SIG-M5 treated with dmso at 0.1 percent for 504 hours (cell line): ENCODE data around the gene FAM3C.

Experiments used
- DNase-seq: peaks from one replicate; lab custom pipeline; 2025; ENCODE audit not compliant: unreplicated experiment; lab: John Stamatoyannopoulos, UW

FAM3C gene

DNA sequence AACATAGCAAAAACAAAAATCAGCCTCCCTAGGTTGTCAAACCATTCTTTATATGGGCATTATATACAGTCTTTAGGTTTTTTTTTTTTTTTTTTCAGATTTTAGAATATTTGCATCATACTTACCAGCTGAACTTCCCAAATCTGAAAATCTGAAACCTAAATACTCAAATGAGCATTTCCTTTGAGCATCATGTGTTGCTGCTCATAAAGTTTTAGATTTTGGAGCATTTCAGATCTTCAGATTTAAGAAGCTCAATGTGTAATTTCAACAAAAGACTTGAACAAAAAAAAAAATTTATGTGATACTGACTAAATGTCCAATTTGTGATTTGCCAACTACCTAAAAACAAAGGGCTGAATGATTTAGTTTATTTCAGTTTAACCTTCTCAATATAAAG is 13.6 kb downstream of the FAM3C start:
- DNase-seq: no peak

DNA sequence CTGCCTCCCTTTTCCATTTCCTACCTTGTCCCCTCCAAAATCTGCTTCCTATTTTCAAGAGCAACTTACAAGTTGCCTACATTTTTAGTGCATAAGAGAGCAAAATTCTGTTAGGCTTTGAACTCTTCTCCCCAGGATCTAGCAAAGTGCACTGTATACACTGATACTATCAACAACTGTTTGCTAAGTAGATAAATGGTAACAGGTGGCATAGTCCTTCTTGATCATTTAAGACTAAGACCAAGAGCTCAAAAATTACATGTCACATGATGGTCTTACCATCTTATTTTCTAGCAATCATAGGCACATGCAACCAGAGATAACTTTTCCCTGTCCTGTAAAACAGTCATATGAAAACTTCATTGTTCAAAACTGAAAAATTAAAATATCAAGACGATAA is 16.2 kb downstream of the FAM3C start:
- no peak for DNase-seq

DNA sequence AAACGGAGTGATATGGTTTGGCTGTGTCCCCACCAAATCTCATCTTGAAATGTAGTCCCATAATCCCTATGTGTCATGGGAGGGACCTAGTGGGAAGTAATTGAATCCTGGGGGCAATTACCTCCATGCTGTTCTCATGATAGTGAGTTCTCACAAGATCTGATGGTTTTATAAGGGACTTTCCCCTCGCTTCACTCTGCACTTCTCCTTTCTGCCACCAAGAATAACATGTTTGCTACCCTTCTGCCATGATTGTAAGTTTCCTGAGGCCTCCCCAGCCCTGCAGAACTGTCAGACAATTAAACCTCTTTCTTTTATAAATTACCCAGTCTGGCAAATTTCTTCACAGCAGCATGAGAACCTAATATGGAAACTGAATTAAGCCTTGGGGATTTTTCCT is 19.1 kb downstream of the FAM3C start:
- no peak for DNase-seq

DNA sequence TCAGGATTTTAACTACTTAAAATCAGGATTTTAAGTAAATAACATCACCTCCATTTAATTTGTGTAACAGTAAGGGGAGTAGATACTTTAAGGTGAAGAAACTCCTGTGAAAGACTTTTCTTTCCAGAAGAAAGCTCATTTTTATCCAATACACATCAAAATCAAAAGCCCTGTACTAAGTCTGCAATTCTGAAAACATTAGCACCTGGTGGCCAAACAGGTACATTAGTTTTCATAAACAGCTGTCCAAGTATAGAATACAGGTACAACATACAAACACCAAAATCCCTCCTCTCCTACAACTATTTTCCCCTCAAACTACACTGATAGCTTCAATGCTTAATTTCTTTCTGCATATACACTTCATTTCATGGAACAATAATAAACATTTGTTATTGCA is 22.9 kb downstream of the FAM3C start:
- DNase-seq: no peak

DNA sequence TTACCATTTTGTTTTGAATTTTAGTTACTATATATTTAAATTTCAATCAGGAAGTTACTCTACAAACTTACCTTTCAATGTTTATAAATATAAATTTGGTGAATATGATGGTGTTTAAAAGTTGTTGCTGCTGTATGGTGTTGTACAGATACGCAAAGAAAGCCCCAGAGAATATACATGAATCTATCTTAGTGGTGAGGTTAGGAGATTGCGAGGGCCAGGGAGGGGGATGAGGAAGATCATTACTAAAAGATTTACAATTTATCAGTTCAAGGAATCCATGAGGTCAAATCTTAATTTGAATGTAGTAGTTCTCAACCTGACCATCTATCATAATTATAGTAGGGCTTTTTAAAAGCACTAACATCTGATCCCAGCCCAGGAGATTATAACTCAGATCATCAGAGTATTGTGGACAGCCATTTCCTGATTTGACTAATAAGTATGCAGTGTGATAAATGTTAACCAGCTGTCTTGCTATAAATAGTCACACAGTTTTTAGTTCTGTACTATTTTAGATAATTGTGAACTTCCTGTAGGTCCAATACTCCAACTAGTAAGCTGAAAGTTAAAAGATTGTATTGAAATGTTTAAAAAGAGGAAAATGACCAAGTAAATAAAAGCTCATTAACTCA is 23.6 kb downstream of the FAM3C start:
- DNase-seq: no peak

DNA sequence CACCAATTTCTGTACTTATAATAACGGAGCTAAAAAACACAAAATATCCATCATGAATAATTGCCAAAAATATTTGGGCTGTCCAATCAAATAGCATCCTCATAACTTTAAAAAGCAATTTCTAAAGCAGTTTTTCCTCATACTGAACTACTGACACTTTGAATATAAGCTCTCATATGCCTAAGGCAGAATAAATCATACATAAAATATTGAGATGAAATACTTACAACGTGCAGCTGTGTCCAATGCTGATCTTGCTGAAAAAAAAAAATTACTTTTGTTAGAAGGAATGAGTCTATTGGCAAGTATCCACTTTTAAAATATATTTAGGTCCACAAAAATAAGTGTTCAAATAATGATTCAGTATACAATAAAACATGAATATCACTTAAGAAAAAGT is 24.2 kb downstream of the FAM3C start:
- no peak for DNase-seq

DNA sequence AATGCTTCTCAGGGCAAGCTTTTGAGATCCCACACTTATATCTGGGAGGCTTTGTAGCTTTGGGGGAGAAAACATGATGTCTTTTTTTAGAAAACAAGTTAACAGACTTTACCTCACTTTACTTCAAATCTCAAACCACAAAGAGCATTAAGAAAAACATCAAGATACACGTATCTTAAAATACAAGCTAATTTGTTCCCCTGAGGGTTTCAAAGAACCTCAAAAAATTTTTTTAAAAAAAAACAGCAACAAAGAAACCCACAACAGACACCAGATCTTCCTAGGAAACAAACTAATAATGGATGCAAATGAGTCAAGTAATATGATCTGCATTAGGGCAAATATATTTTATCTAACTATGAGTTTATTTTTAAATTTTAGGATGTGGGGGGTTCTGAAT is 24.7 kb downstream of the FAM3C start:
- DNase-seq: no peak

DNA sequence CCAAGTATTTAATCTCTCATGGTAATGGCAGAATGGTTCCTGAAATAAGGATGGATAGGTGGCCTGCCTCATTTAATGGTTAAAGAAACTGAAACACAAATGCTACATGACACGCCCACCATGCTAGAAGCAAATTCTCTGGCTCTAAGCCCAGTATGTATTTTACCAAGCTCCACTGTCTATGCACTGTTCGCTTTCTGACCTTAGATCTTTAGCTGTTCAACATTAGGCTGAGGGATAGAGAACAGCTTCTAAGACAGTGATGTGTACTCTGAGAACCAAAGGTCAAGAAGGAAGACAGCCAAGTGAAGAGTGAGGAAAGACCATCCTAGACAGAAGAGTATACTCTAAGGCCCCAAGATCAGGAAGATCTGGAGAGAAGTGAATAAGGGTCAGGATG is 26.6 kb downstream of the FAM3C start:
- no peak for DNase-seq

DNA sequence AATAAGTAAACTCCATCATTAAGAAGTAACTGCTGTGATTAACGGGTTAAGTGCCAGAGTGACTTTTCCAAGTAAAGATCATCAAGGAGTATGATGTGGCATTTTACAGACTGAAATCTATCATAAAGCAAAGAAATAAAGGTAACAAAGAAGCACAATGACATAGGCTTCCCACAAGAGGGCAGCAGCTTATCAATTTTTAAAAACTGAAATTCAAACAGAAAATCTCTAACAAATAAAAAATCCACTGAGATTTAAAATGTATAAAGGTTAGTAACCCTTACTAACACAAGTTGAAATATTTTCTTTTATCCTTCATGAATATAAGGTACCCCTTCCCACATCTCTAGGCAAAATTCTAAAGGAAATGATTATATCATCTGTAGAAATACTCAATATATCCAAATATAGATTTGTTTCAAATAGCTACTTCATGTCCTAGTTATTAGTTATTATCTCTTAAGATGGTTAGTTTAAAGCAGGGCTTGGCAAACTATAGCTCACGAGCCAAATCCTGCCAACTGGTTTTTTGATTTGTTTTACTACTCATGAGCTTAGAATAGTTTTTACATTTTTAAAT is 29.2 kb downstream of the FAM3C start:
- DNase-seq: peak; percentile 41

DNA sequence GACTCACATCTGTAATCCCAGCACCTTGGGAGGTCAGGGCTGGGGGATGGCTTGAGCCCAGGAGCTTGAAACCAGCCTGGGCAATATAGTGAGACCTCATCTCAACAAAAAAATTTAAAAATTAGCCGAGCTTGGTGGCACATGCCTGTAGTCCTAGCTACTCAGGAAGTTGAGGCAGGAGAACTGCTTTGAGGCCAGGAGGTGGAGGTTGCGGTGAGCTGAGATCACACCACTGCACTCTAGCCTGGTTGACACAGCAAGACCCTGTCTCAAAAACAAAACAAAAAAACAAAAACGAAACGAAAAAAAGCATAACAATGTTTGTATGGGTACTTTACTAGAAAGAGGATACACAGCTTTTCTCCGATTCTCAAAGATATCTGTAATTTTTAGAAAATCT is 35.5 kb downstream of the FAM3C start:
- no peak for DNase-seq

DNA sequence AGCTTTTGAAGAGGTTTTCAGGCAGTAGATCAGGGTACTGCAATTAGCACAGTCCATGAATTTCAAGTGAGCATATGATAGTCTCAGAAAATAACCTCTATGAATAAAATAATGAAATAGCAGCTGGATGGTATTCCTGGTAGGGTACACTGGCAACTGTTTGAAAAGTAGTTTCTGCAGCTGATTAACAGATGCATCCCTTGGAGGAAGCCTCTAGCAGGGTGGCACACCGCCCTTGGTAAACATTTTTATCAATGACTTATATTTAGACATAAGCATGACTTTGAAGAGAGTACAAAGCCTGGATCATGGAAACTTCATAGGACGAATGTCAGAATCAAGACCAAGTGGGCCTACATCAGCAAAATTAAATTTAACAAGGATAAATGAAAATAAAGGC is 40.5 kb downstream of the FAM3C start:
- no peak for DNase-seq

DNA sequence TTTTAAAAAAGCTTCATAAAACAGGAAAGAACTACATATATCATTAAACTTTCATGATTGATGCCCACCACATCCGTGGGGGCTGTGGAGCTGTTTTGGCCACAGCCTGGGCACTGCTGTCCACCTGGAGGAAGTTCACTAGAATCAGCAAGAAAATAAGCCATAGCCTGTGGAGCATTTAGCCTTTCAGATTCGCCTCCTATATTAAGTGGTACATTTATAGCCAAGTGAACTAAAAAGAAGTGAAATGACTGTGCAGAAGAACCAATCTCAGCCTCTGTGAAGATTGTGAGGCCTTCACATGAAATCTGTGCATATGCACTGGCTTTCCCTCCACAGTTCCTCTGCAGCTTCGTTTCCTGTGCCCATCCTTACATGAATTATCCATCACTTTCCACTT is 43.8 kb downstream of the FAM3C start:
- DNase-seq: no peak

DNA sequence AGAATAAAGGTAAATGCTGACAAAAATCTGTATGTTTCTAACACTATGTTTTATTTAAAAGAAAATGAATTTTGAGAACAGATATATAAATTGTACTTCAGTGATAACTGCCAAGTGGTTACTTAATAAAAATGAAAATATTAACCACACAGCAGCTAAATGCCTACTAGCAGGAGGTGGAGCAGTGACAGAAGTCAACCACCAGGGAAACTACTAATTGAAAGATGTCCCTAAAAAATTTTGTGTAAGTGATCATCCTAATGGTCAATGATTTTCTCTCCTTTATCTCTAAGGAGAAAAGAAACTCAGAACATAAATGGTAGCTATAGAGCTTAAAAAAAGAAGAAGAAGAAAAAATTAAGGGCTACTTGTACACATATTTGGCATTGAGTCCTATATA is 44.4 kb downstream of the FAM3C start:
- DNase-seq: no peak

DNA sequence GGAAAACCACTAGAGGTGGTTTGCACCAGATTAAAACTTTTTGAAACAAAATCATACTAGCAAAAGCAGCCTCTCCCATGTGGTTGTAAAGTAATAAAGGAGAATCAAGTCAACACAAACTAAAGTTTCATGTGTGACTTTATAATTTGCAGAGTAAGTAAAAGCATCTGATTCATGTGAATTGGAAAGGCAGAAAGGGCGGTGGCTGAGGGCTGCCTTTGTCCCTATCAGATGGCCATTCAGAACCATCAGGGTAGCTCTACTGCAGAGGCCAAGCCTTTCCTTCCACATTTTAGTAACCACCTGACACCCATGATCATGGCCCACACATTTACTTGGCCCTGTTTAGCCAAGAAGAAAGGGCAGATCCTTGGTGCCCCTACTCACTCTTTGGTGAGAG is 51.6 kb downstream of the FAM3C start:
- DNase-seq: no peak

DNA sequence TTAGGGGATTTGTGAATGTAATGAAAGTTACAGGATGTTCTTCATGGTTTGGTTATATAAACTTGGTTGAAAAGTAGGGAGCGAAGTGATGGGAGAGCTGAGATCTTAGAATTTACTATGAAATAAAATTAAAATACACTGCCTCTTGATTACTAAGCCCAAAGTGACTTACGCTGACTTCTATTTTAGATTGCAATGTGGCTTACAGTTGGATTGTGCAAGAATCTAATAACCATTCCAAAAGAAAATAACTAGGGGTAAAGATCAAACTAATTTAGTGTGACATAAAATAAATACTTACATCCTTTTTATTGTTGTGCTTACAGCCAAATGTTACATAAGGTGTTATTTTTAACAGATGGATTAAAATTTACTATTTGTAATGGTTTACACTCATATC is 52.0 kb downstream of the FAM3C start:
- DNase-seq: no peak

DNA sequence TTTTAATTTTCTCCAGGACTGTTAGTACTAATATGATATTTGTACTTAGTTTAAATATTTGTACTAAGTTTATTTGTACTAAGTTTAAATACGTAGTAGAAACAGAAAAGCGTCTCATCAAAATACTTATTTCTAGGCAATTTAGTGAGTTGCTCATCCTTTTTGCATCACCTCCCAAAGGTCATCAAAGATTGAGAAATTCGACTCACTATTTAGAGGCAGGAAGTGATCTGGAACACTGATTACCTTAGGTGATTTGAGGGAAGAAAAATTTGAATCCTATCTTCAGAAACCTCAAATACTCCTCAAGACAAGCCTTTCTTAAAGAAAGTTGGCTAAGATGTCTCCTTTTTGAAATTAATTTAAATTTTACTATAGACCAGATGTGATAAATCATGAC is 52.8 kb downstream of the FAM3C start:
- no peak for DNase-seq

DNA sequence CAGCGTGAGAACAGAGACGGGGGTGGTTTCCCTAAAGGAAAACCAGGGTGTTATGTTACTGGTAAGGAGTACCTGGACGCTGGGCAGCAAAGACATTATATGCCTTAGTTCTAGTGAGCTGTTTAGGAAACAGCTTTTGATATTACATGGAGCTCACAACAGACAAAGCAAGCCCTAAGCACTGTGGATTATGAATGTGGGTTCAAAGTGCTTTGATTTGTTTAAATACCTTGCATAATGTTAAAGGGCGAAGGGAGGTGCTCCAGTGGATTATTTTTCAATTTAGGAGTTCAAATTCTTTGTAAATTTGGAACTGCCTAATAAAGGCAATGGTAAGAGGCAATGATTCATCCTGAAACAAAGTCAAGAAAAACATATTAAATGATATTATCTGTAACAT is 53.5 kb downstream of the FAM3C start:
- DNase-seq: no peak

DNA sequence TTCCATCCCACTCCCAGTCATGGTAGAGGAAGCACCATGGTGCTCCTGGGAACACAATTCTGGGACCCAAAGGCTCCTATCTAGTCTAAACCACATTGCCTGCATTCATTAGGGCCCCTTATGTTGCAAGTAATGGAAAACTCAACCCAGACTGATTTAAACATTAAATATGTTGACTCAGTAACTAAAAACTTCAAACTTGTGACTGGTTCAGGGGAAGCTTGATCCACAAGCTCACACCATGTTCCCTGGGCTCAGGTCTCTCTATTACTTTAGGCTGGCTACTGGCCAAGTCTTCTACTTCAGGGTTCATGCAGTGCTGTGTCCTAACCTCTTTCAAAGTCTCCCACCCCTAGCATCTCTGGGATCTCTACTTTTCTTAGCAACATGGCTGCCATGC is 54.2 kb downstream of the FAM3C start:
- no peak for DNase-seq

DNA sequence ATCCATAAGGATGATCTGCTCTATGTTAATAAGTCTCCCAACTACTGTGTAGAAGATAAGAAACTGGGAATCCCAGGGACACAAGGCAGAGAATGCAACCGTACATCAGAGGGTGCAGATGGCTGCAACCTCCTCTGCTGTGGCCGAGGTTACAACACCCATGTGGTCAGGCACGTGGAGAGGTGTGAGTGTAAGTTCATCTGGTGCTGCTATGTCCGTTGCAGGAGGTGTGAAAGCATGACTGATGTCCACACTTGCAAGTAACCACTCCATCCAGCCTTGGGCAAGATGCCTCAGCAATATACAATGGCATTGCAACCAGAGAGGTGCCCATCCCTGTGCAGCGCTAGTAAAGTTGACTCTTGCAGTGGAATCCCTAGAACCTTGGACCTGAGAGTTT is 57.0 kb downstream of the FAM3C start:
- DNase-seq: no peak

DNA sequence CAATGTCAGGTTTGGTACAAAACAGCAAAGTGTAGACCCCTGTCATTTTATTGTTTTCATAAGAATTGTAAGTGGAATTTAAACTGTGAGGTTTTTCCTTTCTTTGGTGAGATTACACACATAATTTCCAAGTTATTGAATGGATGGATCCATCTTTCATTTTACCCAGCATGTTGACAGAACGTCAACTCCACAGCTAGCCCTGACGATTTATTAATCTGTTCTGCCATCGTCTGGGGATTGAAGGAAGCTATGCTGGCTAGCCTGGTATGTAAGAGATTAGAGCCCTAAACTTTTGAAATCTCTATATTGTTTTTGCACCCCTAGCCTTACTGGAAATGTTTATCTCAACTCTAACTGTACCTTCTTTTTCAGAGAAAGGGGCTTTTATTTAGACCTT is 58.7 kb downstream of the FAM3C start:
- DNase-seq: no peak

DNA sequence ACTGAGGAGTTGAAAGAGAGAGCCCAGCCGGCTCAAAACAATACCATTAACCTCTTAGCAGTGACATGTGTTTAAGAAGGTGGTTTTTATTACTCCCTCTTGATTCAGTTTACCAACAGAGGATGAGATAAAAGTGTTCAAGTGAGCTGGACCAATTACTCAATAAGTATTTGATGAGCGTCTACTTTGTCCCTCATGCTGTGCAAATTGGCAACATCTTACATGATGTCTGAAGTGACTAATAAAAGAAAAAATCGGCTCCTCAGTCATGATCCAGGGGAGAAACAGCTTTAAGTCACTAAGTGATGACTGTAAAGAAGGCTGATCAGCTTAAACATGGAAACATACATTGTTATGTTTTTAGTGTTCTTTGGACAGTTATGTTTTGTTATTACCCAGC is 59.5 kb downstream of the FAM3C start:
- DNase-seq: no peak

DNA sequence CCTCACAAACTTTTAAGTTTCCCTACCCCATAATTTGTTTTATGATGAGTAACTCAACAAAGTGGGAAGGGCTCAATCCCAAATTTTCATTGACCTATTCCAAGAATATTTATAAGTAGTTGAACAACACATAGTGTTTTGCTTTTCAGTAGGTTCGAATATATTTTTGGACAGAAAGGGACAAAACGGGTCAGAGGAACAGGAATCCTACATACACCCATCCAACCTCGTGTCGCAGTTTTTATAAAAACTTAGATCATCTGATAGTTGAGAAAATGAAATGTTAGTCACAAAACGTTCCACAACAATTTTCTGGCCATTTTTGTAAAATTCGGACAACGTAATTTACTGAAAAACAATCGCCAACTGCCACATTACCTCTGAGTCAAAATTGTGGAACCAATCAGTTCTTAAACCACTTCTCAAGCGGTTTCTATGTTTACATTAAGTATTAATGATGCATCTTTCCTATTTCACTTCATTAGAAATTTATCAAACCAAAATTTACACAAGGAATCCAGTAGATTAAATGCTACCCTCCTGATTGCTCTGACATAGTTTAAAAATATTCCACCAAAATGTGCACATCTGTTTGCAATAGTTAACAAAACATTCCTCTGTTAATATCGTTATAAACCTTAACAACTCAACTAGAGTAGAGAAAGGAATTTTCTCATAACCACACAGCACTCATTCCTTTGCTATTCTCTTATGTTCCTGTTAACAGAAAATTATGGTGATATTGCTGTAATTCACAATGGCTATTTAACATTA is 61.0 kb downstream of the FAM3C start:
- no peak for DNase-seq

DNA sequence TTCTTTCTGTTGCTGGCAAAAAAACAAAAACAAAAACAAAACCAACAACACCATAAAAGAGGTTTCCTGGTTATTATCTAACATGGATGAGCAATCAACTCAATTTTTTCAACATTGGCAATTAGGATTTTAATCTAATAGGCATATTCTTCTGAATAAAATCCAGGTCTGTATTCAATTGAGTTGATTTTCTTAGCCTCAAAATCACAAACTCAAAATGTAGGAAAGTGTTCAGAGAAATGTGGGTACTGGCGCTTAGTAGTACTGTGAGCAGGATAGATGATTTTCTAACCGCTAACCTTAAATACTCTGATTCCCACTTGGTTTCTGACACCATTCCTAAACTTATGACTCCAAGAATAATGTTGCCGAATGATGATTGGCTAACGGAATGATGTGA is 61.7 kb downstream of the FAM3C start:
- no peak for DNase-seq
